KOPT-K1 (cell line): ENCODE measurements around the gene HOTAIR.

Experiments
- H3K27ac ChIP-seq: fragments of 200-600 bp; sonication (generic); 2 replicates; pipeline ENCODE4 v1.5.1; 2016; ENCODE audit warnings: antibody characterized with exemption, mild to moderate bottlenecking, low read depth, low read length; ENCODE audit not compliant: poor library complexity, severe bottlenecking
- H3K36me3 ChIP-seq: fragments of 200-600 bp; sonication (generic); 2 replicates; pipeline ENCODE4 v1.5.1; 2017; ENCODE audit warnings: antibody characterized with exemption, mild to moderate bottlenecking, low read length, moderate library complexity; ENCODE audit not compliant: insufficient read depth
- H3K9me3 ChIP-seq: fragments of 200-600 bp; sonication (generic); 2 replicates; pipeline ENCODE4 v1.5.1; 2017; ENCODE audit warnings: antibody characterized with exemption, low read length, mild to moderate bottlenecking; ENCODE audit not compliant: insufficient read depth, poor library complexity, severe bottlenecking

The HOTAIR gene

DNA sequence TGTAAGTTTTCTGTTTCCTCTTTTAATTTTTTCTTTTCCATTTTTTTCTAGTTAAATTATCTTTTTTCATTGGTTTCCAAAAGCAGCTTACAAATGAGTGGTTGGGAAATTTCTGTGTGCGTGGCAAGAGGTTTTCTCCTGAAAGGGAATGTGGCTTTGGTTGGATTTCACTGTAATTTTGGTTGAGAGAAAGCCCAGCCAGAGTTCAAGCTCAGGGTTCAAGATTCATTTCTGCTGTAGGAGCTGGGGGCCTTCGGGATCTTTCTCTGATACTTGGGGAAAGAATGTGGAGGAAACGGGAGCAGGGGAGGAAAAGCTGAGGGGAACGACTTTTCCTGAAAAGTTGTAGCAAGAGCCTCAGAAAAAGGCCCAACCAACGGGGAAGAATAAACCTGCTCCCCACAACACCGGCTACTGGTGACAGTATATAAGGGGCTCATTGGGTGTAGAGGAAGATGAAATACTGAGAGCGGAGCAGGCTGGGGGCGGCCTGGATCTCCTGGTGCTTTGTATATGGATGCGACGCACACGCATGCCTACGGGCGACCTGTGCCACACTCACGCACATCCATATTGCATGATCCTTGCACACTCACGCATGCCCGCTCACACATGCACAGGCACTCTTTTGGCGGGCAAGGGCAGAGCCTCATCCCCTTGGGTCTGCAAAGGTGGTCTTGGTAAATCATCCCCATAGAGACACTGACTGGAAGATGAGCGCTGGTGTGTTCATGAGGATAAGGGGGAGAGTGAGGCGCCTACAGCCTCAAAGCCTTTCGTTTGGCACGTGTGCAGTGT, 12.1 kb upstream of the HOTAIR start:
- Histone ChIP-seq H3K9me3 (no peaks in the 10 kb centered on the region), H3K36me3 (no peaks in the 10 kb centered on the region), H3K27ac (no peak overlapping the region)

DNA sequence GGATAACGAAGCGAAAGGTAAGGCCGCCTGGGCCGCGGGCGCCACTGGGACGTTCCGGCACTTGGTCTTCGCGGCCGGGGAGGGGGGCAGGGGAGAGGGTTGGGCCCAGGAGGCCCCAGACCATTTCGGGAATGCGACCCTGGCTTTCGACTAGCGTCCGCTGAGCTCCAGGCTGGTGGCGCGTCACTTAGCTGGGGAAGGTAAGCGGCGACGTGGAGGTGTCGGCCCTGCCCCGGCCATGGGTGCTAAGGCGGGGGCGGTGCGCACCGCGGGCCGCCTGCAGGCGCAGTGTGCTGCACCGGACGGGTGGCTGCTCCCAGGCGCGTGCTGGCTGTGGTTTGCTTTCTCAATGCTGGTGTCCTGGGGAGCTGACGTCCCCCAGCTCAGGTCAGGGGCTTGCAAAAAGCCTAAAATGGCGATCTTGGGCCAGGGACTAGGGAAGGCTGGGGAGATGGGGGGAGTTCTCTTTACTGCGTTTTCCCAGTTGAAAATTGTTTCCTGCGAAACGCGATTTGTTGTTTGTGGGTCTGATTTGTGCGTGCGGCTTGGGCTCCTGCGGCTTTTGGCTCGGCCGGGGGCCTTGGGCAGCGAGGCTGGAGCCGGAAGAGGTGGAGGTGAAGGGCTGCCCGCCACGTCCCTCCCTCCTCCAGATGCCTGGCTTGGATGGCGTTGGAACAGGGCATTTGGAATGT, 11.4 kb upstream of the HOTAIR start:
- no peak overlapping the region for H3K27ac ChIP-seq
- H3K36me3 ChIP-seq, result no peaks in the 10 kb centered on the region
- H3K9me3 ChIP-seq, result no peaks in the 10 kb centered on the region

DNA sequence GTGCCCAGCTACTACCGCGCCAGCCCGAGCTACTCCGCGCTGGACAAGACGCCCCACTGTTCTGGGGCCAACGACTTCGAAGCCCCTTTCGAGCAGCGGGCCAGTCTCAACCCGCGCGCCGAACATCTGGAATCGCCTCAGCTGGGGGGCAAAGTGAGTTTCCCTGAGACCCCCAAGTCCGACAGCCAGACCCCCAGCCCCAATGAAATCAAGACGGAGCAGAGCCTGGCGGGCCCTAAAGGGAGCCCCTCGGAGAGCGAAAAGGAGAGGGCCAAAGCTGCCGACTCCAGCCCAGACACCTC, 10.9 kb upstream of the HOTAIR start:
- Histone ChIP-seq H3K27ac (no peak overlapping the region), H3K36me3 (no peaks in the 10 kb centered on the region), H3K9me3 (no peaks in the 10 kb centered on the region)

DNA sequence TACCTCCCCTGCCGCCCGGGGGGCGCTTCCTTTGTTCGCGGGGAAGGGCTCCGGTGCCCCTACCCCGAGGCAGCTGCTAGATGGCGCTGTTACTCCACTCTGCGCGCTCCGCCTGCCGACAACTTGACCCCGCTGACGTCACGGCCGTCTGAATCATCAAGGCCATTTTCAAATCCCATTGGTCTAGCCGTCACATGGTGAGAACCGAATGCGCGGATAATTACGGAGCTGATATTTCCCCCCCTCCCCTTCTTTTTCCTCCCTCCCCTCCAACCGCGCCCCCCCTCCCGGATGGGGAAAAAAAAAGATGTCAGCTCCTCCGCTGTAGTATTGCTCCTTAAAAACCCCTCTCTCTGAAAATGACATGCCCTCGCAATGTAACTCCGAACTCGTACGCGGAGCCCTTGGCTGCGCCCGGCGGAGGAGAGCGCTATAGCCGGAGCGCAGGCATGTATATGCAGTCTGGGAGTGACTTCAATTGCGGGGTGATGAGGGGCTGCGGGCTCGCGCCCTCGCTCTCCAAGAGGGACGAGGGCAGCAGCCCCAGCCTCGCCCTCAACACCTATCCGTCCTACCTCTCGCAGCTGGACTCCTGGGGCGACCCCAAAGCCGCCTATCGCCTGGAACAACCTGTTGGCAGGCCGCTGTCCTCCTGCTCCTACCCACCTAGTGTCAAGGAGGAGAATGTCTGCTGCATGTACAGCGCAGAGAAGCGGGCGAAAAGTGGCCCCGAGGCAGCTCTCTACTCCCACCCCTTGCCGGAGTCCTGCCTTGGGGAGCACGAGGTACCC, 10.3 kb upstream of the HOTAIR start, which contains the start of gene HOXC10:
HOXC10 (plus strand) TSS at position 246 of the 791 bp plus-strand sequence; CDS start at position 360, 114 bp downstream.
- Histone ChIP-seq H3K9me3 (no peaks in the 10 kb centered on the region), H3K36me3 (no peaks in the 10 kb centered on the region), H3K27ac (no peak within 1 kb of the TSS)

DNA sequence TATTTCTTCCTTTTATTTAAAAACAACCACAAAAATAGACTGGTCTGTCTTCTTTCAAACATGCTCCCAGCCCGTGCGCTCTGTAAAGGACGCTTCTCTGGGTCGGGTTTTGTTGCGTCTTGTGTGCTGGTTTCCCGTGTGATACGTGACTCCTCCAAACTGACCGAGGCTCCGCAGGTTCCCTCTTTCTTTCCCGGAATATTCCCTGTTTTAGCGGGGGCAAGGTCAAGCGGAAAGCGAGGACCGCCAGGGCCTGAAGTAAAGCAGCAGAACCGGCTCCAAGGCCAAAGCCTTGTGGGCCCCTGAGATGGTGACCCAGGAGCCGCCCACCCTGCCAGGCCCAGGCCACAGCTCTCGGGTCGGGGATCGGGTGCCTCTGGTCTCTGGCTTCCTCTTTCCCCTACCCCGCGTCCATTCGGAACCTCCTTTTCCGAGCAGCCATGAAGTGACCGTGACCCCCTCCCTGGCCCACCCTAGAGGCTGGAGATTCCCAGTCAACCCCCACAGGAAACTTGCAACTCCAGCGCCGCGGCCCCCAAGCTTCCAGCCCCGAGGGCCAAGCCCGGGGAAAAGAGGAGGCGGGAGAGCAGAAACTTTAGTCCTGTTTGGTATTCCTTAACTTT, 9.3 kb upstream of the HOTAIR start:
- no peaks in the 10 kb centered on the region for H3K36me3 ChIP-seq
- no peak overlapping the region for H3K27ac ChIP-seq

DNA sequence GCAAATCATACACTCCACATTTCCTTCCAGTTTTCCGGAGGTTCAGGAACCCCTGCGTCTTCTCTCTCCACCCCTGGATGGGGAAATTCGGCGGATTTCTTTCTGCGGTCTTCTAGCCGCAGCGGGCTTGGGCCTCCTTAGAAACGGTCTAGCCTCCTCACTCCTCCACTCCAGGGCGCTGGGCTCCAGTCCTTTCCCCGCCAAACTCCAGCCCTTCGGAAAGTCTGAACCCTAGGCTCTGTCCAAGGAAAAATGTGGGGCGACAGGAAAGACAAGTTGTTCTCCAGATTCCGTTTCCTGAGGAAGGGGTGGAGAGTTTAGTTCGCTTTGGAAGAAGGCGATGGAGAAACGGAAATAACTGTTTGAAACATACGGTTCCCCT, 8.8 kb upstream of the HOTAIR start:
- Histone ChIP-seq H3K36me3 (no peaks in the 10 kb centered on the region), H3K27ac (no peak overlapping the region), H3K9me3 (no peaks in the 10 kb centered on the region)

More for the DNA sequence above, 9.3 kb upstream of the HOTAIR start:
- H3K9me3 ChIP-seq, result no peaks in the 10 kb centered on the region

DNA sequence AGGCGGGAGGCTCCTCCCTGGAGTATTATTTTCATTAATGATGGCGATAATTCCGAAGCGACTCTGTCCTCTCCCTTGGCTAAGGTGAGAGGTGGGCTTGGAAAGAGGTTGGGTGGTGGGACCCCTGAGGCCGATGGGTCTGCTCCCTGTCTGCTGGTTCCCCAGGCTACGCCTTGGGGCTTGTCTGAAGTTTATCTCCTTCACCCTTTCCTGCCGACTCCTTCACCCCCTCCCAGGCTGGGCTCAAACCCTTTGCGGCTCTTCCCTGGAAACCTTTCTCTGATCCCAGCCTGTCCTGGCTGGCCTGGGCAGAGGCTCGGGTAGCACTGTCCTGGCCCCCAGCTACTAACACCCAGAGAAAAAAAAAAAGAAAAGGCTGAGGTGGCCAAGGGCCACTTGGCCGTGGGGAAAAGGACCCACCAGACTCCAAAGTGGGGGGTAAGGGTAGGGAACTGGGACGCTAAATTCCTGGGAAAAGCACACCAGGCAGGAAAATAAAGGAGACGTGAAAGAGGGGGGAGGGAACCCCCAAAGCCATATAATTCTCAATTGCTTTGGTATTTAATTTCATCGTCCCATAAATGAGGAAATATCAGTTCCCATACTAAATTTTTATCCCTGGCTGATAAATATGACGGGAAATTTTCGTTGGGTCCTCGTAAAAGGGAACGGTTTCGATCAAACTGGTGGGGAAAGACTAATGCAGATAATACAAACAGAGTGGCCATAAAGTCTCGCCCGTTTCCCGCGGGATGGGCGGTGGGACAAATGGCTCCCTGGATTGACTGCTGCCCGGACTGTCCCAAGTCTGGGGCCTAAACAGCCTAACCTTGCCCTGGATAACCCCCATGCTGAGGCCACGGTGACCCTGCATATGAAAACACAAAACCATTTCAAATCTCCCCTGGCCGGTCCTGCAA, 8.2 kb upstream of the HOTAIR start:
- Histone ChIP-seq H3K36me3 (no peaks in the 10 kb centered on the region), H3K9me3 (no peaks in the 10 kb centered on the region), H3K27ac (no peak overlapping the region)

DNA sequence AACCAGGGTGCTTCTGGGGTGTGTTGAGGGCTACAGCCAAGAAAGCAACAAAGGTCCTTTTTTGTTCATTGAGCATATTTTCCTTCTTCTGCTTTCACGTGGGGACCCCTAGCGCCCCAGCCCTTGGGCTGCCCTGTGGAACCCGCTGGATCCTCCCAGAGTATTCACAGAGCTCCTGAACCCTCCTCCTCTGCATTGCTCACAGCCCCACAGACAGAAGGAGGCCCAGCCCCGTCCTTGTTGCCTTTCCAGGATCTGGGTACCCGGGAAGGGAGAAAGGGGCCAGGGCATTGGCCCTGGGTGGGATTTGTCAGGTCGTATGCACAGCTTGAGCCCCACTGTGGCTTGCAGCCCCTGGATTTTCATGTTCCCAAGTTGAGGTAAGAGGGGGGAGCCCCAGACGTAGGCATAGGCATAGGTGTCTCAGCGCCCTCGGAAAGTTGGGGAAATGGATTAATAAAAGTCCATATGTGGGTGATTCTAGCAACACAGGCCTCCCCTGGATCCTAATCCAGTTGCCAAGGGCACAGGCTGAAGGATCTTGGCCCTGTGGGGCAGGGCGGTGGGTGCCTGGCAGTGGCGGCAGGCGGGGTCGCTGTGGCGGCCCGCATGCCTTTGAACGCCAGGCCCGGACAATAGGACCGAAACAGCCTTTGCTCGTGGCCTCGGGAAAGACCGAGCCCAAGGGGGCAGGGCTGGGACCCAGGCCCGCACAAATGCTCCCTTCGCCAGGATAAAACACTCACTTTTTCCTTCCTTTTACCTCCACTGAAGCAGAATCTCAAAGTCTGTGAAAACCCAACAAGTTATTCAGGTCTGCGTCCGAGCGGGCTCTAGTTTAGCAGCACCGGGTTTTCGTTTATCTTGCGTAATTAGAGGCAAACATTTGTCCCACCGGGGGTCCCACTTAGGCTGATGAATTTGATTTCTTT, 7.1 kb upstream of the HOTAIR start:
- Histone ChIP-seq H3K9me3 (no peaks in the 10 kb centered on the region), H3K27ac (no peak overlapping the region), H3K36me3 (no peaks in the 10 kb centered on the region)

DNA sequence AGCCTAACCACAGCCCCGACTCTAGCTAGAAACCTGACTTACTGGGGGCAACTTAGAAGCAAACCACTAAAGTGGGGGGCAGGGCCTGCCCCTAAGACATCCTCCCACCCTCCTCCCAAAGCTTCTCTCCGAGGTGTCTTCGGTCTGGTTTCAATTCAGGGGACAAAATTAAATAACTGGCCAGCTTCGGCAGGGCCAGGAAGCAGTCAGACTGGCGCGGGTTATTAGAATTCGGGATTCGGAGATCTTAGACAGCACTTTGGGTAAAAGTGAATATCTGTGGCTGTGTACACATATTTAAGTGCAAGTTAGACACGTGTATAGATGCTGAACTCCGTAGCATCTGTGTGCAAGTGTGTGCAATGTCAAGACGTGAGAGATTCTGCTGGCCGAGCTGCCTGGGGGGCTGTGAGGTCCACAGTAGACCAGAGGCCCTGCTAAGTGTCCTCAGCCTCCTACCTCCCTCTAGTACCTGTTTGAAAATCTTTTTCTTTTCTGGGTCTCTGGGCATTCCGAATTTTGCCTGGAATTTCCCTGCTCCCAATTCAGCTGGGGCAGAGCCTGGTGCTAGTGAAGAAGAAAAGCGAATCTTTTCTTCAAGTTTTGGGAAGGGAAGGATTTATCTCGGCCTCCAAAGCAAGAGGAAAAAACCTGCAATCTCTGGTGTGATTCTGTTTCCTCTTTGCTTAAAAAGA, 6.2 kb upstream of the HOTAIR start:
- Histone ChIP-seq H3K36me3 (no peaks in the 10 kb centered on the region), H3K27ac (no peak overlapping the region), H3K9me3 (no peaks in the 10 kb centered on the region)

DNA sequence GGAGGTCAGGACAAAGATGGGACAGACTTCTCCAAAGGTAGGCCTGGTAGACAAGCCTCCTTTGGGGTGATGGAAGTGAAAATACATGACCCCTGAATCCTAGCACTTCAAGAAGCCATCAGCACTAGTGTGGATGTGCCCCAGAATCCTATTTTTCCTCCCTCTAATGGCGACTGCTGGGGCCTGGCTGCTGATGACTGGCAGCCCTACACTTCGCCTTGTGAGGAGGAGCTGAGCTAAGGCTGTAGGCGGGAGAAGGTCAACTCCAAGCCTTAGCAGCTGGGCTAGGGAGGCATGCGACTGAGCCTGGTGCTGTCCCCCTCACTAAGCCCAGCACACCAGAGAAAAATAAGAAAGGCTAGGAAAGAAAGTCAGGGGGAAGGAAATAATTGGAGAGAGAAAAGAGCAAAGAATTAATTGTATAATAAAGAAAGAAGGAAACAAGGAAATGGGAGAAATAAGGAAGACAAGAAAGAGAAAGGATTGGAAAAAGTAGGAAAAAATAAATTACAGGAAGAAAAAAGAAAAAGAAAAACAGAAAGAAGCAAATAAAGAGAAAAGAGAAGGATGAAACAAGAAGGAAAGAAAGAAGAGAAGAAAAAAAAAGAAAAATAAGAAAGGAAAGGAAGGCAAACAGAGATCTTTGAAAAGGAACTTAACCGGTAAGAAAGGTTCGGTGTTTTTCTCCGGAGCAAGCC, 5.5 kb upstream of the HOTAIR start:
- no peak overlapping the region for H3K27ac ChIP-seq
- H3K9me3 ChIP-seq, result no peaks in the 10 kb centered on the region
- H3K36me3 ChIP-seq, result no peaks in the 10 kb centered on the region

DNA sequence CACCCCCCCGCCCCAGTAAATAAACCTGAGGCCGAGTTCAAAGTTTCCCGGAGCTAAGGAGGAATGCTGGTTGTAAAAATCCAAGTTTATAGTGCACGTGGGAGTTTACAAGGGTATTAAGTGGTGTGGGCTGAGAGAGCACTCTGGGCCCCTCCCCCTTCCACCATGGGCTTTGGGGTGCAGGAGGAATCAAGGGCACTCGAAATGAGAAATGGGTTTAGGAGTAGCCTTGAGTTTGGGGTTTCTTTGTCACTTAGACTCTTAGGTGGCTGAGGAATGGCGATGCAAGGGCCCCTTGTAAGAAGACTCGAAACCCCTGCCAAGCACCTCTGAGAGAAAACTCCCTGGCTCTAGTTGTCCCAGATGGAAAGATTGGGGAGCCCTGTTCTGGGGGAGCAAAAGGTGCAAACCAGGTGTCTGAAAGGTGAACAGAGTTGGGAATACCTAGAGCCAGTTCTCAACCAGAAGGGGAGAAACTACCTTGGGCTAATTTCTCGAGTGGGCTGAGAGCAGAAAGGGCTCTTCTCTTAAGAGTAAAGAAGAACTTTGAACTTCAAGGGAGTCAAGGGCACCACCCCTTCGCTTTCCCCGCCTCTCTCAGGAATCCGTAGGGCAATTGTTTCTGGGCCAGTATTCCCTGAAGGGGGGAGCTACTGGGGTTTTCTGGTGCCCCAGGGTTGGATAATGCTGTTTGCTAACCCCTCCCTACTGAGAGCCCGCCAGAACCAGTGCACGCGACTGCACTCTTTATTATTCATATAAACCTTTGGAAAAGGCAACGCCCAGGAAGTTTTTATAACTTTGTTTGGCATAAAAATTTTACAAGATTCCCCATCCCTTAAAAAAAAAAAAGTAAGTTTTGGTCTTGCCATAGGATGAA, 4.0 kb upstream of the HOTAIR start:
- Histone ChIP-seq H3K36me3 (no peaks in the 10 kb centered on the region), H3K9me3 (no peaks in the 10 kb centered on the region), H3K27ac (no peak overlapping the region)
